Measurements from ENCODE around the gene PAMR1.

- TF ChIP-seq EZH2 (IDR thresholded peaks at IDR 0.05; ENCODE audit: insufficient read depth, poor library complexity, severe bottlenecking) (no peak), EZH2phosphoT487 (IDR thresholded peaks at IDR 0.05; ENCODE audit: insufficient read depth, low read depth) (no peak)
These were observed 34.5 kb upstream of the PAMR1 start for GRCh38 chr11:35559949-35560348.
